K562 (cell line): ENCODE data around the gene LONRF2. TPM values are rescaled to one million over a fixed set of nuclear protein-coding genes. Genes with fewer than 3 reads are reported as not detected.

Source experiments
- ATF2 ChIP-seq: sonication (generic); formaldehyde crosslinking; IDR thresholded peaks from 2 replicates; pipeline ENCODE4 v1.8.1; 2022; ENCODE audit warnings: missing genetic modification reagents
- CREB3L1 ChIP-seq: fragments of 450-650 bp; IDR thresholded peaks from 2 replicates; pipeline ENCODE4 v1.6.1; 2014; ENCODE audit warnings: low read depth, mild to moderate bottlenecking, moderate library complexity, borderline replicate concordance
- E4F1 ChIP-seq: fragments of 250-450 bp; sonication (Bioruptor Pico); IDR thresholded peaks from 2 replicates; pipeline ENCODE4 v1.5.0; 2021; ENCODE audit warnings: mild to moderate bottlenecking, borderline replicate concordance
- FOS ChIP-seq: IDR thresholded peaks from 3 replicates; pipeline ENCODE4 v1.6.1; 2011; ENCODE audit not compliant: insufficient read length; ENCODE audit errors: extremely low read depth
- HNRNPL ChIP-seq: fragments of 200-400 bp; formaldehyde crosslinking; IDR thresholded peaks from 2 replicates; pipeline ENCODE4 v1.6.1; 2017; ENCODE audit warnings: low read depth, mild to moderate bottlenecking, low read length
- HSF4 ChIP-seq: fragments of 250-450 bp; sonication (Bioruptor Pico); IDR thresholded peaks from 2 replicates; pipeline ENCODE4 v2.1.2; 2022; ENCODE audit warnings: mild to moderate bottlenecking, moderate library complexity, borderline replicate concordance
- L3MBTL2 ChIP-seq: fragments of 450-650 bp; IDR thresholded peaks from 2 replicates; pipeline ENCODE4 v1.6.1; 2016; ENCODE audit warnings: mild to moderate bottlenecking, moderate library complexity
- MCM7 ChIP-seq, 2 experiments: fragments of 450-650 bp; IDR thresholded peaks; 2 replicates each; pipeline ENCODE4 v1.6.1; 2016 to 2018
- NCOR1 ChIP-seq: fragments of 450-650 bp; IDR thresholded peaks from 2 replicates; pipeline ENCODE4 v1.6.1; 2016; ENCODE audit warnings: mild to moderate bottlenecking, moderate library complexity
- SREBF1 ChIP-seq: fragments of 150-350 bp; IDR thresholded peaks from 2 replicates; pipeline ENCODE4 v1.6.1; 2014; ENCODE audit warnings: antibody characterized with exemption, low read depth, low read length, borderline replicate concordance
- TAF15 ChIP-seq: fragments of 200-400 bp; formaldehyde crosslinking; IDR thresholded peaks from 2 replicates; pipeline ENCODE4 v1.6.1; 2017; ENCODE audit warnings: mild to moderate bottlenecking, low read depth, low read length, moderate library complexity
- TAL1 ChIP-seq: fragments of 450-650 bp; IDR thresholded peaks from 2 replicates; pipeline ENCODE4 v1.6.1; 2016; ENCODE audit warnings: mild to moderate bottlenecking
- ZNF197 ChIP-seq: fragments of 200-800 bp; sonication (Bioruptor generic); IDR thresholded peaks from 2 replicates; pipeline ENCODE4 v1.6.1; 2016; ENCODE audit warnings: low read depth, missing genetic modification characterization, missing compliant biosample characterization
- ZNF212 ChIP-seq: fragments of 450-650 bp; formaldehyde crosslinking; IDR thresholded peaks from 2 replicates; pipeline ENCODE4 v1.4.0; 2020; ENCODE audit warnings: mild to moderate bottlenecking
- ZNF263 ChIP-seq: sonication (generic); formaldehyde crosslinking; IDR thresholded peaks from 2 replicates; pipeline ENCODE4 v1.8.0; 2022; ENCODE audit warnings: mild to moderate bottlenecking, missing genetic modification reagents, borderline replicate concordance
- ZNF609 ChIP-seq: sonication (generic); formaldehyde crosslinking; IDR thresholded peaks from 2 replicates; pipeline ENCODE4 v1.8.1; 2023; ENCODE audit warnings: missing genetic modification reagents, mild to moderate bottlenecking, borderline replicate concordance
- polyA plus RNA-seq, 8 experiments: library from polyadenylated mRNA; depleted of rRNA in 4 of 8; stranded (reverse) in 5 of 8; unstranded in 3 of 8; fragments of >200 nt; fragmentation: Nextera tagmentation in 2 of 8; fragmentation: Illumina TruSeq in 1 of 8; extraction: Ambion mirVana in 2 of 8; extraction: Trizol in 1 of 8; gene quantifications; 2 replicates each; pipeline versions ENCODE4 v1.2.1 to v1.2.3, GENCODE V29; 2011 to 2014; ENCODE audit warnings: inconsistent platforms in 1 of 8, missing spikeins in 1 of 8
- total RNA-seq, 7 experiments: library from RNA; depleted of rRNA in 6 of 7; stranded (reverse); fragments of >200 nt in 6 of 7; fragmentation: Illumina TruSeq in 2 of 7; extraction: Trizol in 2 of 7; gene quantifications; 2 replicates each; pipeline versions ENCODE4 v1.2.1 to v1.2.3, GENCODE V29; 2011 to 2021; ENCODE audit warnings: low replicate concordance in 1 of 7
- TF ChIP-seq, protein P1 (sequence below): fragments of 450-650 bp; IDR thresholded peaks from one replicate; pipeline ENCODE4 v1.6.1; 2018; ENCODE audit warnings: mild to moderate bottlenecking, moderate library complexity; ENCODE audit not compliant: partially characterized antibody

Gene LONRF2
- total and polyA plus RNA-seq, 9 of the 15 experiments (the other 6 are each of a cell fraction or from before 2014, with no cell fraction given), result 0.35 to 5.0 (median 2.7) TPM

- TF ChIP-seq ZNF609 (CRISPR knock-in tag), result no peak
- no peak for TF ChIP-seq HSF4 (CRISPR knock-in tag)
- TF ChIP-seq ZNF263, result peak; percentile 87
- peak; percentile 51; the same call in 1 of the 2 replicates for TF ChIP-seq CREB3L1
- TF ChIP-seq MCM7 (IDR thresholded peaks at IDR 0.05), result no peak
- TF ChIP-seq ATF2 (CRISPR knock-in tag), result no peak
- TF ChIP-seq E4F1 (CRISPR knock-in tag), result no peak
- no peak; the same call in 1 of the 2 replicates for TF ChIP-seq ZNF197 (CRISPR knock-in tag)
- peak; percentile 81 for TF ChIP-seq NCOR1
- TF ChIP-seq, protein P1, sequence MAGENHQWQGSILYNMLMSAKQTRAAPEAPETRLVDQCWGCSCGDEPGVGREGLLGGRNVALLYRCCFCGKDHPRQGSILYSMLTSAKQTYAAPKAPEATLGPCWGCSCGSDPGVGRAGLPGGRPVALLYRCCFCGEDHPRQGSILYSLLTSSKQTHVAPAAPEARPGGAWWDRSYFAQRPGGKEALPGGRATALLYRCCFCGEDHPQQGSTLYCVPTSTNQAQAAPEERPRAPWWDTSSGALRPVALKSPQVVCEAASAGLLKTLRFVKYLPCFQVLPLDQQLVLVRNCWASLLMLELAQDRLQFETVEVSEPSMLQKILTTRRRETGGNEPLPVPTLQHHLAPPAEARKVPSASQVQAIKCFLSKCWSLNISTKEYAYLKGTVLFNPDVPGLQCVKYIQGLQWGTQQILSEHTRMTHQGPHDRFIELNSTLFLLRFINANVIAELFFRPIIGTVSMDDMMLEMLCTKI, result no peak
- peak; percentile 80 for TF ChIP-seq L3MBTL2
- TF ChIP-seq TAF15, result no peak
- TF ChIP-seq SREBF1, result no peak
- peak; percentile 76 for TF ChIP-seq TAL1
- TF ChIP-seq HNRNPL, result no peak
- peak; percentile 79 for TF ChIP-seq FOS
- TF ChIP-seq ZNF212, result no peak
Measured at GRCh38 chr2:100292022-100292580, 30.2 kb downstream of the LONRF2 start (continued).
